AG10803 (cell line): ENCODE measurements around the gene SEC62.

Source experiments
- DNase-seq: peaks from one replicate; pipeline ENCODE4 v3.0.0; 2010; ENCODE audit warnings: low read depth
- H3K4me3 ChIP-seq: 2 replicates; pipeline ENCODE4 v1.5.1; 2011; ENCODE audit warnings: mild to moderate bottlenecking, low read length, control low read depth
- CTCF ChIP-seq: conservative IDR thresholded peaks from 2 replicates; pipeline ENCODE4 v1.5.1; 2011; ENCODE audit warnings: mild to moderate bottlenecking, low read length, control low read depth, inconsistent platforms

Gene SEC62

GRCh38 chr3:169999433-169999832 lies 32.8 kb downstream of the SEC62 start:
- no peak for TF ChIP-seq CTCF
- no peak for DNase-seq
- no peak overlapping the region for H3K4me3 ChIP-seq

- no peak overlapping the region for H3K4me3 ChIP-seq
- TF ChIP-seq CTCF = no peak
- DNase-seq = no peak
Measured at GRCh38 chr3:170000051-170000450, 33.4 kb downstream of the SEC62 start.

GRCh38 chr3:170002231-170002630 lies 35.6 kb downstream of the SEC62 start:
- no peak overlapping the region for H3K4me3 ChIP-seq
- TF ChIP-seq CTCF = no peak
- no peak for DNase-seq

DNA sequence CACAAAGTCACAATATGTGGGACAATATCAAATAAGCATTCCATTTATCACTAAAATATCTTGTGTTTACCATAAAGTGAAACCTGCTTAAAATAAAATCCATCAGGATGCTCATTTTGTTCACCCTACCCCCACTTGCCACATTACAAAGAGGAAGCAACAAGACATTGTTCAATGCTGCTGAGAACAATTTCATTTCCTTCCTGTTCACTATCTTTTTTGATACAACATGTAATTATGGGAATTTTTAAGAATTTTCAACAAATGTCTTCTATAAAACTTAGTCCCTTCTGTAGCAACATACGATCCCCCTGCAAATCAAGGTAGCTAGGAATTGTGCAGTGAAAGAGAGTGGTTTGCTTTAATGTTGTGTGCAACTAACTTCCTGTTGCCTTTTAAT lies 36.3 kb downstream of the SEC62 start:
- no peak for TF ChIP-seq CTCF
- no peak overlapping the region for H3K4me3 ChIP-seq
- no peak for DNase-seq

- TF ChIP-seq CTCF = no peak
- DNase-seq = no peak
- H3K4me3 ChIP-seq = no peak overlapping the region
Measured at GRCh38 chr3:170003881-170004356, 37.3 kb downstream of the SEC62 start.

- DNase-seq = peak; percentile 76
- no peak for TF ChIP-seq CTCF
- H3K4me3 ChIP-seq = no peak overlapping the region
Measured at GRCh38 chr3:170007031-170007663, 40.5 kb downstream of the SEC62 start.

DNA sequence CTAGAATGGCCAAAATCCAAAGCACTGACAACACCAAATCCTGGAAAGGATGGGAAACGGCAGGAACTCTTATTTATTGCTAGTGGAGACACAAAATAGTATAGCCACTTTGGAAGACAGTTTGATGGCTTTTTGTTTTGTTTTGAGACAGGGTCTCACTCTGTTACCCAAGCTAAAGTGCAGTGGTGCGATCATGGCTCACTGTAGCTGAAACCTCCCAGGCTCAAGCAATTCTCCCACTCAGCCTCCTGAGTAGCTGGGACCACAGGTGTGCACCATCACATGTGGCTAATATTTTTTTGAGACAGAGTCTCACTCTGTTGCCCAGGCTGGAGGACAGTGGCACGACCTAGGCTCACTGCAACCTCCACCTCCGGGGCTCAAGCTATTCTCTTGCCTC lies 43.9 kb downstream of the SEC62 start:
- TF ChIP-seq CTCF = no peak
- no peak overlapping the region for H3K4me3 ChIP-seq
- no peak for DNase-seq
